Stimulated activated CD4-positive, alpha-beta T cell treated with anti-CD3 and anti-CD28 coated beads, Interleukin-12 subunit alpha, Interleukin-12 subunit beta, amount 100 ng/mL, for 24 hours (primary cell): ENCODE data around the gene SPG7.
A peak's percentile ranks its signal among the peaks of the same experiment; 100 is the strongest.

Experiments
- DNase-seq, 2 experiments: peaks; one replicate each; pipeline ENCODE4 v3.0.0-alpha.2; 2020; ENCODE audit warnings: low read depth in 2 of 2

The SPG7 gene

GRCh38 chr16:89546781-89547180, 38.6 kb downstream of the SPG7 start:
- DNase-seq = no peak

DNA sequence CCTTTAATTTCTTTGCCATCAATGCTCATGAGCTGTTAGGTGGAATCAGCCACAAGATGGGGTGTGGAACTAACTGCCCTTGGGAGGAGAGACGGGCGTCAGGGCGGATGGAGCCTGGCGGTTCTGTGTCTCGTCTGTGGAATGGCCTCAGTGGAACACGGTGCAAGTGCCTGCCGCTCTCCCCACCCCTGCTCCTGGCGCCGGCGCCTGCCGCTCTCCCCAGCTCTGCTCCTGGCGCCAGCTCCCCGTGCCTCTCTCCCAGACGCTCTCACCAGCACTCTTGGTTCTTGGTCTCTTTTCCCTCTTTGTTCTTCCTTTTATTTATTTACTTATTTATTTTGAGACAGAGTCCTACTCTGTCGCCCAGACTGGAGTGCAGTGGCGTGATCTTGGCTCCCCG, 39.1 kb downstream of the SPG7 start:
- no peak for DNase-seq

- no peak for DNase-seq
These were observed 39.7 kb downstream of the SPG7 start for GRCh38 chr16:89547860-89548259.

- no peak for DNase-seq
These were observed 40.3 kb downstream of the SPG7 start for GRCh38 chr16:89548344-89549006.

DNA sequence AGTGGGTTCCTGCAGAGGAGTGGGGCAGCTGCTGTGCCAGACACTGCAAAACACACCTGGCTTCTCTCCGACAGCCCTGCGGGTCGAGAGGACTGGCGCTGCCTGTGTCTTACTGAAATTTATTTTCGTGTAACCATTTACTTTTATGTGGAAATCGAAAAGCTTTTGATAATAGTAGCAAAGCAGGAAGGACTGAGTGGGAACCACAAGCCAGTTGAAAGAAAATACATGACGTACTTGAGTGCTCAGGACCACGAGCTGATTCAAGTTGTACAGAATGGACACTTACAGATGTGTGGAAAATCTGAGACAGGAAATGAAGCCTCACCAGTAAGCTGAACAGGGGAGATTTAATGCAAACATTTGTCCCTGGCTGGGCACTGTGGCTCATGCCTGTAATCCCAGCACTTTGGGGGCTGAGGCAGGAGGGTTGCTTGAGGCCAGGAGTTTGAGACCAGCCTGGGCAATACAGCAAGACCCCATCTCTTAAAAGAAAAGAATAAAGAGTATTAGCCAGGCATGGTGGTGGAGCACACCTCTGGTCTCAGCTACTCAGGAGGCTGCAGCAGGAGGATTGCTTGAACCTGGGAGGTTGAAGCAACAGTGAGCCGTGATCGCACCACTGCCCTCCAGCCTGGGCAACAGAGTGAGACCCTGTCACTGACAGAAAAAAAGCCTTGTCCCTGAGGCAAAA, 41.0 kb downstream of the SPG7 start:
- DNase-seq = no peak

GRCh38 chr16:89550421-89551007, 42.3 kb downstream of the SPG7 start:
- DNase-seq = no peak

DNA sequence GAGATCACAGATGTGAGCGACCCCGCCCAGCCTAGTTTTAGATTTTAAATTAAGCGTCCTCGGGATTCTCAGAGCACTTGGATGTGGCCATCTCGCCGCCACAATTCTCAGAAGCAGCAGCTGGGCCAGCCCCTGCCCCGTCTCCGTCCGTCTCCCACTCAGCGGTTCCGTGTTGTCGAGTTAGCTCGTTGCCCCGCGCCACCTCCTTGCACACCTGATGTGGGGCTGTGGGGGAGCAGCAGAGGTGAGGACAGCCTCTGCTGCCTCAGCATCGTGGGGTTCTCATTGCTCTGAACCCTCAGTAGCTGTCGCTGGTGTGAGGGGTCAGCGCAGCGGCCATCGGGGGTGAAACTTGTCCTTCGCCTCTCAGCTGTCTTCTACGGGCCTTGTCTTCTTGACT, 44.1 kb downstream of the SPG7 start:
- no peak for DNase-seq

DNA sequence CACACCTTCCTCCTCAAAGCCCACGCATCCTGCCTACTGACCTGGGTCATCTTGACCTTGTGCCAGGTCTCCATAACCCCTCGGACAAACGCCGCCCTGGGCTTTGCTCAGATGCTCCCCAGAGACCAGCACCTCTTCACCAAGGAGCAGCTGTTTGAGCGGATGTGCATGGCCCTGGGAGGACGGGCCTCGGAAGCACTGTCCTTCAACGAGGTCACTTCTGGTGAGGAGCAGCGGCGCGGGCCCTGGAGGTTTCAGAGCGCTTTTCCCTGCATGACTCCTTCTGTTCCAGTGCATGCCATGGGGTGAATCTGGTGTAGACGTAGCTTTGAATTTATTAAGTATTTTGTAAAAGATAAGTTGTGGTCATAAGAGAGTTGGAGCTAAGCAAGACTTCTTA, 44.7 kb downstream of the SPG7 start:
- no peak for DNase-seq

- DNase-seq = no peak
These were observed 45.5 kb downstream of the SPG7 start for GRCh38 chr16:89553733-89554132.

DNA sequence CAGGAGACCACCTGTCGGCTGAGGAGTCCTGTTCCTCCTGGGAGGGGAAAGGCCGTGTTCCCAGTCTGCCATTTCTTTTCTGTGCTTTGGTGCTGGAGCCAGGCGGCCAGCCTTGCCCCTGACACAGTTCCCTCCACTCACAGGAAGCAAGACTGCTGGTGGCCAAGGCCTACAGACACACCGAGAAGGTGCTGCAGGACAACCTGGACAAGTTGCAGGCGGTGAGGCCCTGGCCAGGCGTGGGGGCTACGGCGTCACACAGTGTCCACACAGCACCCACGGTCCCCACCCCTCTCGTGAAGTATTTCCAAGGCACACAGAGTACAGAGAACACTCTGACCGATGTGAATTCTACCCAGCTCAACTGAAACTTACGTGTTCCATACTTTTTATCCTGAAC, 46.1 kb downstream of the SPG7 start:
- DNase-seq = no peak

DNA sequence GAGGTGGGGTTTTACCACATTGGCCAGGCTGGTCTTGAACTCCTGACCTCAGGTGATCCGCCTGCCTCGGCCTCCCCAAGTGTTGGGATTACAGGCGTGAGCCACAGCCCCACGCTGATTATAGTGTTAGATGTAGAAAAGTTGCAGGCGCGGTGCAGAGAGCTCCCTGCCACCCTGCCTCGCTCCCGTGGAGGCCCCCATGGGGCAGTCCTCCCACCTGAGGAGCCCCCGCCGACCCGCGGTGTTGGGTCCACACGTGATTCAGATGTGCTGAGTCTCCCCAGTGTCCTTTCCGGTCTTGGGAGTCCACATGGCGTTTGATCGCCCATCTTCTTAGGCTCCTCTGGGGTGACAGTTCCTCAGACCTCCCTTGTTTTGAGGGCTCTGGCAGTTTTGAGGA, 47.1 kb downstream of the SPG7 start:
- no peak for DNase-seq

- DNase-seq = no peak
These were observed 47.6 kb downstream of the SPG7 start for GRCh38 chr16:89555780-89556179.

DNA sequence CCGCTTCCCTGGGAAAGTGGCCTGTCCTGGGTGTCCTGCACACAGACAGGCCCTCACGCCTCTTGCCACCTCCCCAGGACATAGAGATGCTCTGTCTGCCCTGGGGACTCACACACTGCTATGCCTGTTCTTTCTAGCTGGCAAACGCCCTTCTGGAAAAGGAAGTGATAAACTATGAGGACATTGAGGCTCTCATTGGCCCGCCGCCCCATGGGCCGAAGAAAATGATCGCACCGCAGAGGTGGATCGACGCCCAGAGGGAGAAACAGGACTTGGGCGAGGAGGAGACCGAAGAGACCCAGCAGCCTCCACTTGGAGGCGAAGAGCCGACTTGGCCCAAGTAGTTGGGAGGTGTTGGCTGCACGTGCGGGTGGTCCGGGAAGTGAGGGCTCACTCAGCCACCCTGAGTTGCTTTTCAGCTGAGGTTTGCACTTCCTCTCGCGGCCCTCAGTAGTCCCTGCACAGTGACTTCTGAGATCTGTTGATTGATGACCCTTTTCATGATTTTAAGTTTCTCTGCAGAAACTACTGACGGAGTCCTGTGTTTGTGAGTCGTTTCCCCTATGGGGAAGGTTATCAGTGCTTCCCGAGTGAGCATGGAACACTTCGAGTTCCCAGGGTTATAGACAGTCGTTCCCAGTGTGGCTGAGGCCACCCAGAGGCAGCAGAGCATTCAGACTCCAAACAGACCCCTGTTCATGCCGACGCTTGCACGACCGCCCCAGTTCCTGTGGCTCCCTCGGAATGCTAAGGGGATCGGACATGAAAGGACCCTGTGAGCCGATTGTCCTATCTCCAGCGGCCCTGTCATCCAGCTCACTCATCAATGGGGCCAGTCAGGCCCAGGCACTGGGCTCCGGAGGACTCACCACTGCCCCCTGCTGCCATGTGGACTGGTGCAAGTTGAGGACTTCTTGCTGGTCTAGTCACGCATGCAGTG, 48.8 kb downstream of the SPG7 start:
- DNase-seq = peak; percentile 63 to 89

- DNase-seq = no peak
These were observed 49.7 kb downstream of the SPG7 start for GRCh38 chr16:89557690-89558490.

DNA sequence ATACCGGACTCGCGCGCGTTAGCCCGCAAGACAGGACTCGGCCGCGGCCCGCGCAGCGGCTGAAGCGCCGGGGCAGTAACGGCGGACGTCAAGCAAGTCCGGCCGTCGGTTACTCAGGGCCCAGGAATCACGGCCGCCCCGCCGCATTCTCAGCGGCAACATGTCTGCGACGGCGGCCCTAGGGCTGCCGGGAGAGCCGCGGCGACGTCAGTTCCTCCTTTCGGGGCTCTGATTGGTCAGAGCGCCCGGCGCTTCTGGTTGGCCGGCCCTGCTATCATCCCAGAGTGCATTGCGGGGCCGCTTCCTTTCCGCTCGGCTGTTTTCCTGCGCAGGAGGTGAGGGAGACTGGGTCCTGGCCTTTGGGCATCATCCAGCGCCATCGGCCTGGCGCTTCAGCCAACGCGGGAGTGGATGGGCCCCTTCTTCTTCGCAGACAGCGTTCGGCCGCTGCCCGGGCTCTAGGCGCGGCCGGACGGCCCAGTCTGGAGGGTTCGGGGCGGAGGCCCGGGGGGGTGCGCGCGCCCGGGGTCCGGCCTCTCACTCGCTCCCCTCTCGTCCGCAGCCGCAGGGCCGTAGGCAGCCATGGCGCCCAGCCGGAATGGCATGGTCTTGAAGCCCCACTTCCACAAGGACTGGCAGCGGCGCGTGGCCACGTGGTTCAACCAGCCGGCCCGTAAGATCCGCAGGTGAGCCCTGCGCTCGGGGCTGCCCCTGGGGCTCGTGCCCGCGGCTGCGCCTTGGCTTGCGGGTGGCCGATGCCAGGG, 52.4 kb downstream of the SPG7 start, which contains the start of gene RPL13:
RPL13 (plus strand) TSS at position 305 of the 764 bp plus-strand sequence; CDS start at position 583, 278 bp downstream.
- DNase-seq = peak; percentile 82 to 87

GRCh38 chr16:89561142-89561883, 53.1 kb downstream of the SPG7 start:
- DNase-seq = no peak

DNA sequence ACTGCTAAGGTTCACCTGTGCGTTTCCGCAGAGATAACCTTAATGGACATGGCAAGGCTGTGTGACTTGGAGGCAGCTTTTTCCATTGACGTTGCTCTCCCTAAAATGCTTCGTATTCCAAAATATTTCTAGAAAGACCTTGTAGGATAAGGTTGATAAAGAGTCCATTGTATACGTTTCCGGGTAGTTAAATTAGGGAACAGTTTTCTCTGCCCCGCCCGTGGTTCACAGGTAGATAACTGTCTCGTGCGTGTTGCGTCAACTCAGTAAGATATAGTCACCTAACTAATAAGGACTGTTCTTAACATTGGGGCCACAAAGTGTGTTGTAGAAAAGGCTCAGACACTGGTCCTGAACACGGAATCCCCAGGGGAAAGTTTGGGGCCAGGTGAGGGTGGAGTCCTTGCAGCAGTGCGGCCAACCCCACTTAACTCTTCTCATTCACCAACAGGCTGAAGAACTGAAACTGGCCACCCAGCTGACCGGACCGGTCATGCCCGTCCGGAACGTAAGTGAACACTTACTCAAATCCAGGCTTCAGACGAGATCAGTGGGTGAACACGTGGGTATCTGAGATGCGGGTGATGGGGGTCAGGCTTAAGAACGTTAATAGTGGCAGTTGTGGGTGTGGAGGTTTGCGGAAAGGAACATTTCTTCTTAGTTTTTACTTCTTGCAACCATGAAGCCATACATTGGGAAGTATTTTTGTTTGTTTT, 53.8 kb downstream of the SPG7 start:
- DNase-seq = no peak

DNA sequence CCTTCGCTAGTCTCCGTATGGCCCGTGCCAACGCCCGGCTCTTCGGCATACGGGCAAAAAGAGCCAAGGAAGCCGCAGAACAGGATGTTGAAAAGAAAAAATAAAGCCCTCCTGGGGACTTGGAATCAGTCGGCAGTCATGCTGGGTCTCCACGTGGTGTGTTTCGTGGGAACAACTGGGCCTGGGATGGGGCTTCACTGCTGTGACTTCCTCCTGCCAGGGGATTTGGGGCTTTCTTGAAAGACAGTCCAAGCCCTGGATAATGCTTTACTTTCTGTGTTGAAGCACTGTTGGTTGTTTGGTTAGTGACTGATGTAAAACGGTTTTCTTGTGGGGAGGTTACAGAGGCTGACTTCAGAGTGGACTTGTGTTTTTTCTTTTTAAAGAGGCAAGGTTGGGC, 54.7 kb downstream of the SPG7 start:
- no peak for DNase-seq
